Lower lobe of right lung (tissue), 2 donors: ENCODE measurements around the gene COLQ. TPM values are rescaled to one million over a fixed set of nuclear protein-coding genes. Genes with fewer than 3 reads are reported as not detected.

Experiments
- ATAC-seq, 2 donors: fragments of 200-7000 bp; cut with Tn5 transposase; one replicate each; pipeline ENCODE4 v1.9.1; 2020 to 2022; ENCODE audit warnings: mild to moderate bottlenecking in 2 of 2, moderate library complexity in 2 of 2
- DNase-seq: peaks from one replicate; pipeline ENCODE4 v3.0.0-alpha.2; 2020
- H3K27ac ChIP-seq: fragments of 200-600 bp; one replicate; pipeline ENCODE4 v1.8.0; 2022
- H3K27me3 ChIP-seq: fragments of 200-600 bp; one replicate; pipeline ENCODE4 v1.8.0; 2022; ENCODE audit warnings: low read depth
- H3K36me3 ChIP-seq: fragments of 200-600 bp; one replicate; pipeline ENCODE4 v1.8.0; 2022; ENCODE audit warnings: mild to moderate bottlenecking
- H3K4me1 ChIP-seq: fragments of 200-600 bp; one replicate; pipeline ENCODE4 v1.8.0; 2022
- H3K4me3 ChIP-seq: fragments of 200-600 bp; one replicate; pipeline ENCODE4 v1.8.0; 2022; ENCODE audit warnings: mild to moderate bottlenecking
- H3K9me3 ChIP-seq: fragments of 200-600 bp; one replicate; pipeline ENCODE4 v1.8.0; 2022
- intact Hi-C: fragments of 100-400 bp; cut with DNase I; formaldehyde crosslinking; loops from one replicate; pipeline ENCODE4 v1.11.0; 2022
- total RNA-seq: library from RNA; stranded (reverse); fragmentation: NEBNext Ultra II Directional; extraction: Animal tissue kit (Norgen Biotek cat#: 25700); gene quantifications from one replicate; pipeline ENCODE4 v1.2.1, GENCODE V29; 2021
- TF ChIP-seq, protein P1 (sequence below): fragments of 200-600 bp; IDR thresholded peaks from one replicate; pipeline ENCODE4 v1.8.0; 2022; ENCODE audit warnings: antibody characterized with exemption, mild to moderate bottlenecking
- donor health status: DM: no; HTN: yes; CAD: no; lungs with severe emphysema.

COLQ gene
- total RNA-seq, 1 donor from 2014 or later, result 2.0 TPM

DNA sequence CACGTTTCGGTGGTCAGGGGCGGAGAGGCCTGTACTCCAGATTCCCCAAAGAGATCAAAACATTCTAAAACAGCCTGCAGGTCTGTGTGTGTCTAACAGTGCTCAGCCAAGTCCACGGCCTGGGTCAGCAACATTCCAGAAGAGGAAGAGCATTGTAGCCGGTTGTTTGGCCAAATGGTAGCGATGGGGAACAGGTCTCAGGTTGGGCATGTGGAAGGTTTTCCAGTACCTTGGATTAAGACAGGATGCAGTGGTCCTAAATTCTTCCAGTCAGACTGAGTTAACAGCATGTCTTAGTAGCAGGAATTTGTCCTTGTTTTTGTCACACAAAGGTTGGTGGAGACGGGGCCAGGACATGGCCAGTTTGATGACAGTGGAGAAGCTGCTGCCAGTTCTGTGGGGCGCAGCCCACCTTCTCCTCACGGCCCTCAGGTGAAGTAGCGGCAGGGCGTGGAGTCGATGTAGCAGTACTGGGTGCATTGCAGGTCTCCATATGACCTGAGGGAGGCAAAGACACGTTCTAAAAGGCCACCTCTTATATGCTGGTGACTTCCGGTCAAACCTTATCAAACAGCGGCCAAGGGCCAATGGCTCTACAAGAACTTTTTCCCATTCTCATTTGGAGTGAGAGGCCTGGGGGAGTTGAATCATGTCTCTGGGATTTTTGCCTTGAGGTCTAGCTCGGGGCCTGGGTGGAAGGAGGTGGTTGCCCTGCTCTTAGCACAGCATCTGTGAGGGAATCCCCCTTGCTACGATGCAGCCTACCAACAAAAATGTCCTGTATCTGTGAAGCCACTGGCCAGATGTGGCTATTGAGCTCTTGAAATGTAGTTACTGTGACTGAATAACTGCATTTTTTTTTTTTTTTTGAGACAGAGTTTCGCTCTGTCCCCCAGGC is 70.0 kb downstream of the COLQ start:
- H3K27ac ChIP-seq, result no peak overlapping the region
- no peak for DNase-seq
- intact Hi-C loops, result no loop called here
- H3K9me3 ChIP-seq, result no peaks in the 10 kb centered on the region
- ATAC-seq, result no peak
- TF ChIP-seq, protein P1, sequence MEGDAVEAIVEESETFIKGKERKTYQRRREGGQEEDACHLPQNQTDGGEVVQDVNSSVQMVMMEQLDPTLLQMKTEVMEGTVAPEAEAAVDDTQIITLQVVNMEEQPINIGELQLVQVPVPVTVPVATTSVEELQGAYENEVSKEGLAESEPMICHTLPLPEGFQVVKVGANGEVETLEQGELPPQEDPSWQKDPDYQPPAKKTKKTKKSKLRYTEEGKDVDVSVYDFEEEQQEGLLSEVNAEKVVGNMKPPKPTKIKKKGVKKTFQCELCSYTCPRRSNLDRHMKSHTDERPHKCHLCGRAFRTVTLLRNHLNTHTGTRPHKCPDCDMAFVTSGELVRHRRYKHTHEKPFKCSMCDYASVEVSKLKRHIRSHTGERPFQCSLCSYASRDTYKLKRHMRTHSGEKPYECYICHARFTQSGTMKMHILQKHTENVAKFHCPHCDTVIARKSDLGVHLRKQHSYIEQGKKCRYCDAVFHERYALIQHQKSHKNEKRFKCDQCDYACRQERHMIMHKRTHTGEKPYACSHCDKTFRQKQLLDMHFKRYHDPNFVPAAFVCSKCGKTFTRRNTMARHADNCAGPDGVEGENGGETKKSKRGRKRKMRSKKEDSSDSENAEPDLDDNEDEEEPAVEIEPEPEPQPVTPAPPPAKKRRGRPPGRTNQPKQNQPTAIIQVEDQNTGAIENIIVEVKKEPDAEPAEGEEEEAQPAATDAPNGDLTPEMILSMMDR, result no peak
- no peaks in the 10 kb centered on the region for H3K4me1 ChIP-seq
- H3K27me3 ChIP-seq, result no peaks in the 10 kb centered on the region
- H3K36me3 ChIP-seq, result no peaks in the 10 kb centered on the region
- H3K4me3 ChIP-seq, result no peak overlapping the region

DNA sequence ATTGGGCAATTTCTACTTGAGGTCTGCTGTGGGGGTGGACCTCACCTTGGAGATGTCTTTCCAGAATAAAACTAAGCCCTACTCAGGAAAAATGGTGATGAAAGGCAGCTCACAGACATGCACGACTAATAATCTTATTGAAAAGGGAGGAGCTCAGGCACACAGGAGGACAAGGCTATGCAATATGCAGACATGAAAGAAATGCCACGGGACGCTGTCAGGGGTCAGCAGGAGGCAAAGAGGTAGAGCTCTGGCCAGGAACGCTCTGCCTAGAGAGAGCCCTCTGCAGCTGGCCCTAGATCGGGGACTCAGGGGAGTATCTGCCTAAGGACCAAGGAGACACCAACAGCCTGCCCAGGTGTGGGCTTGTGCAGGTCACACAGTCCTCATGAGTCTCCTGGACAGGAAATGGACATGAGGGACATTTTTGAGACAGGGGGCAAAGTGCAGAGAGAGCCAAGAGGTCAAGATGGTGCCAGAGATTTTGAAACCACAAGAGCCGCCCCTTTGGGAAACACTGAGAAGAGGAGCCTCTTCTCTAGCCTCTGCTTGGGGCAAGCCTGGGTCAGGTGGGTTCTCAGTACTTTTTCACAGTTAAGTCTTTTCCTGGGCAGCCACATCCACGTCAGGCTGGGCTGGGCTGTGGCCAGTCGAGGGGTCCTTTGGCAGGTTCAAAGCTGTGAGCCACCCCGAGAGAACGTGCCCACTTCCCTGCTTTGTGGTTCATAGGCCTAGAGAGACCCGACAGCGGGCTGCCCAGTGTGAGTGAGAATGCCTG is 70.9 kb downstream of the COLQ start:
- ATAC-seq, result no peak
- TF ChIP-seq, protein P1, result no peak
- intact Hi-C loops, result no loop called here

DNA sequence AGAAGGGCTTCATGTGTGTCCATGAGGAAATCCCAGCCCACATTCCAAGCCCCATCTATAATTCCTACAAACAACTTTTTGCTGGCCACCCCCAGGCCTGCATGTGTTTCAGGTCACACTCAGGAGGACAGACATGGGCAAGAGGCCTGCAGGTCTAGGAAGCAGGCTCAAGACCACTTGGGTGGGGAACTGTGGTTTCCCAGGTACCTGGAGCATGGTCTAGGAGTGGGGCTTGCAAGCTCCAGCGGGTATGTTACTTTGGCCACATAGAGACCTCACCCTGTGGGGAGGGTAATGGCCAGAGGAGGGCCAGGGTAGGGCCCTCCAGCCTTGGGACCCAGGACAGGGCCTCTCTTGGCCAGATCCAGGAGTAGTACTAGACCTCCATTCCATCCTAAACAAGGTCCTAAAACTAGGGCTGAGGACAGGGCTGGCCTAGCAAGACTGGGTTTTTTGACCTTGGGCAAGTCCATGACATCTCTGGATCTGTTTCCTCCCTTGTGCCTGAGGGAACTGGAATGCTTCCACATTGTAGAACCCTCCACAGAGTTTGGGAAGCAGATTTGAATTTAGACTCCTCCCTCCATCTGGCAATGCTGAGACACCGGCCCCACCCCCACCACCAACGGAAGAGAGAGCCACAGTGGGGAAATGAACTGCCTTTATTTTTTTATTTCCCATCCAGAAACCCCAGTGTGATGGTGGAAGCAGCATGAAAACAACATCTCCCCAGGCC is 71.8 kb downstream of the COLQ start:
- TF ChIP-seq, protein P1, result no peak
- H3K4me1 ChIP-seq, result no peaks in the 10 kb centered on the region
- H3K4me3 ChIP-seq, result no peak overlapping the region
- ATAC-seq, result no peak
- H3K9me3 ChIP-seq, result no peaks in the 10 kb centered on the region
- no peak for DNase-seq
- H3K27me3 ChIP-seq, result no peaks in the 10 kb centered on the region
- no peak overlapping the region for H3K27ac ChIP-seq
- intact Hi-C loops, result no loop called here
- H3K36me3 ChIP-seq, result no peaks in the 10 kb centered on the region

More for the DNA sequence above, 70.9 kb downstream of the COLQ start:
- H3K4me3 ChIP-seq, result no peak overlapping the region
- H3K36me3 ChIP-seq, result no peaks in the 10 kb centered on the region
- H3K27ac ChIP-seq, result no peak overlapping the region
- H3K4me1 ChIP-seq, result no peaks in the 10 kb centered on the region
- DNase-seq, result no peak
- no peaks in the 10 kb centered on the region for H3K9me3 ChIP-seq
- no peaks in the 10 kb centered on the region for H3K27me3 ChIP-seq

DNA sequence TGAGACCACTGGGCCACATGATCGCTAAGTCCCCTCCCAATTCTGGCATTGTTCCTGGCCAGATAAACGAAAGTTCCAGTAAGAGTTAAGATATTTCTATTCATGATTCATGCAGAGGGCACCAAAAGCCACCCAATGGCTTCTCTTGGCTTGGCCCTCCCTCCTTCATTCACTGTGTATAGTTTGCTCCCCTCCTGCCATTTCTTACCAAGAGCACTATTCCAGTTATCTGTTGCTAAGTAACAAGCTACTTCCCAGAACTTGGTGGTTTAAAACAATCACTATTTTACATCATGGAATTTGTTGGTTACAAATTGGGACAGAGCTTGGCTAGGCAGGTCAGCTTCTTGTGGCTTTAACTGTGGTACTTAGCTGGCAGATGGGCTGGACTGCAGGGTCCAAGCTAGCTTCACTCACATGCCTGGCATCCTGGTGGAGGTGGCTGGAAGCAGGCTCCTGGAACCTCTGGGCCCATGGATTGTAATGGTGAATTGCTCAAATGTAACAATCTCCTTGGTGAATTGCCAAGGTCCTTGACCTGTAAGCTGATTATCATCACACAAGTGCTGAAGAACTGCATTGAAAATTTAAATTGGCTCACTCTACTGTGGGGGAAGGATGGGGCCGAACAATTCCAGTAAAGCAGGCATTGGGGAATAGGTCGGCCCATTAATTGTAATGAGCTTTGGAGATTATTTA is 77.5 kb downstream of the COLQ start:
- TF ChIP-seq, protein P1, result no peak
- H3K4me3 ChIP-seq, result no peak overlapping the region
- no peak for DNase-seq
- no peaks in the 10 kb centered on the region for H3K27me3 ChIP-seq
- no peaks in the 10 kb centered on the region for H3K9me3 ChIP-seq
- H3K27ac ChIP-seq, result no peak overlapping the region
- H3K4me1 ChIP-seq, result peaks cover 6% of the 10 kb centered on the region
- peaks cover 43% of the 10 kb centered on the region for H3K36me3 ChIP-seq
- intact Hi-C loops, result no loop called here
- no peak for ATAC-seq

DNA sequence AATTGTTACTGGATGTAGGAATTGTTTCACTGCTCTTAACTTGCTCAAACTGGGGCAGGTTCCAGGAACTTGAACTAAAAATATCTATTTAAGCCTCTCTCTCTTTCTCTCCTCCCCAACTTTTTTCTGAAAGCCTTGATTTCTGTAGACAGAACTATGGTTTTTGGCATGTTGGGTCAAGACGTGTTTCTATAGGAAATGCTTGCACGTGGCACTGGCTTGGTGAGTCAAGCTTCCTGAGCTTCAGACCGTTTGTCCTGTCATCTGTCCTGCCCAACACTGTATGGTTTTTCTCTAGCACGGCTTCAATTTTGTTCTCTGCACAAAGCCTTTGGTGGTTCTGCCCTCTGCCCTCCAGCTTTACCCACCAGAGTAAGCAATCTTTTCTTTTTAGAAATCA is 80.6 kb downstream of the COLQ start:
- intact Hi-C loops, result no loop called here

More for the DNA sequence above, 80.6 kb downstream of the COLQ start:
- ATAC-seq (no peak), DNase-seq (no peak)
- H3K4me1 ChIP-seq, result peaks cover 6% of the 10 kb centered on the region
- no peak overlapping the region for H3K27ac ChIP-seq
- H3K36me3 ChIP-seq, result peaks cover 74% of the 10 kb centered on the region
- no peaks in the 10 kb centered on the region for H3K9me3 ChIP-seq
- H3K27me3 ChIP-seq, result no peaks in the 10 kb centered on the region
- TF ChIP-seq, protein P1, result no peak
- no peak overlapping the region for H3K4me3 ChIP-seq
